ENCODE results near the gene HDAC4. TPM values are rescaled to one million over a fixed set of nuclear protein-coding genes. Genes with fewer than 3 reads are reported as not detected.

The HDAC4 gene
- total RNA-seq, 1 experiment from 2014 or later = 44.4 TPM

DNA sequence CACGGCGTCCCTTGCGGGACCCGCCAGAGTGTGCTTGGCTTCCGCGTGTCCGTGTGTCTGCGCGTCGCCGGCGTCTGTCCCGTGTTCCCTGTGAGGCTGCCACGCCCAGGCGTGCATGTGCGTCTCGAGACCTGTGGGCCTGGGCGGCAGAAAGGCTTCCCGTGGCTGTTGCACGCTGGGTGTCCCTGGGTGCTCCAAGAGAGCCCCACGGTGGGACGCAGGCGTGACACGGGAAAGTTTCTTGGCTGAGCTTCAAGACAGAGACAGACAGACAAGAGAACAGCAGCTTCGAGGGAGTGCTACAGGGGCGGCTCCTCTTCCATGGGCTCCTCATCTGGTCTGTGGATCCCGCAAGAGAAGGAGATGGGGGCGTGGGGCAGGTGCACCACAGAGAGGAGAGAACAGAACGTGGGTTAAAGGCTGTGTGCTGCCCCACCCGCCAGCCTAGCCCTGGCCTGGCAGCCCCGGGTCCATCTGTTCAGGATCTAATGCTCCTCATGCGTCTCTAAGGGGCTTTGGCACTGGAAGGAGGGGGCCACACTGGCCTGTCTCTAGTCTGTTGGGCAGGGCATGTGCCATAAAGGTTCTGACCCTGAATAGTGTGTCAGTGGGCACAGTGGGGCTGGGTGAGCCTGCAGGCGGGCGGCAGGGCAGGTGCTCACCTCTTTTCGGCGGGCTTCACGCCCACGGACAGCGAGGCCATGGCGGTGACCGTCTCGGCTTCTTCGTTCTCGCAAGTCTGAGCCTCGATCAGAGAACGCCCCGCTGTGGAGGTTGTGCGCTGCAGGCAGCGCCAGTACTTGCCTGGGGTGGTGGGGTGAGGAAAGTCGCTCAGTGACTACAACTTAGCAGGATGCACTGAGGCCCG is 347.8 kb downstream of the HDAC4 start (continued):
- TF ChIP-seq, protein P1, sequence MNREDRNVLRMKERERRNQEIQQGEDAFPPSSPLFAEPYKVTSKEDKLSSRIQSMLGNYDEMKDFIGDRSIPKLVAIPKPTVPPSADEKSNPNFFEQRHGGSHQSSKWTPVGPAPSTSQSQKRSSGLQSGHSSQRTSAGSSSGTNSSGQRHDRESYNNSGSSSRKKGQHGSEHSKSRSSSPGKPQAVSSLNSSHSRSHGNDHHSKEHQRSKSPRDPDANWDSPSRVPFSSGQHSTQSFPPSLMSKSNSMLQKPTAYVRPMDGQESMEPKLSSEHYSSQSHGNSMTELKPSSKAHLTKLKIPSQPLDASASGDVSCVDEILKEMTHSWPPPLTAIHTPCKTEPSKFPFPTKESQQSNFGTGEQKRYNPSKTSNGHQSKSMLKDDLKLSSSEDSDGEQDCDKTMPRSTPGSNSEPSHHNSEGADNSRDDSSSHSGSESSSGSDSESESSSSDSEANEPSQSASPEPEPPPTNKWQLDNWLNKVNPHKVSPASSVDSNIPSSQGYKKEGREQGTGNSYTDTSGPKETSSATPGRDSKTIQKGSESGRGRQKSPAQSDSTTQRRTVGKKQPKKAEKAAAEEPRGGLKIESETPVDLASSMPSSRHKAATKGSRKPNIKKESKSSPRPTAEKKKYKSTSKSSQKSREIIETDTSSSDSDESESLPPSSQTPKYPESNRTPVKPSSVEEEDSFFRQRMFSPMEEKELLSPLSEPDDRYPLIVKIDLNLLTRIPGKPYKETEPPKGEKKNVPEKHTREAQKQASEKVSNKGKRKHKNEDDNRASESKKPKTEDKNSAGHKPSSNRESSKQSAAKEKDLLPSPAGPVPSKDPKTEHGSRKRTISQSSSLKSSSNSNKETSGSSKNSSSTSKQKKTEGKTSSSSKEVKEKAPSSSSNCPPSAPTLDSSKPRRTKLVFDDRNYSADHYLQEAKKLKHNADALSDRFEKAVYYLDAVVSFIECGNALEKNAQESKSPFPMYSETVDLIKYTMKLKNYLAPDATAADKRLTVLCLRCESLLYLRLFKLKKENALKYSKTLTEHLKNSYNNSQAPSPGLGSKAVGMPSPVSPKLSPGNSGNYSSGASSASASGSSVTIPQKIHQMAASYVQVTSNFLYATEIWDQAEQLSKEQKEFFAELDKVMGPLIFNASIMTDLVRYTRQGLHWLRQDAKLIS (CRISPR knock-in tag; IDR thresholded peaks at IDR 0.05; ENCODE audit: borderline replicate concordance) = no peak
- TF ChIP-seq FOXJ3 (CRISPR knock-in tag; IDR thresholded peaks at IDR 0.05; ENCODE audit: borderline replicate concordance) (no peak), HMGA2 (CRISPR knock-in tag; IDR thresholded peaks at IDR 0.05) (no peak), RELA (CRISPR knock-in tag; IDR thresholded peaks at IDR 0.05; ENCODE audit: borderline replicate concordance) (no peak), ZNF416 (CRISPR knock-in tag; IDR thresholded peaks at IDR 0.05) (no peak)
- TF ChIP-seq, protein P2, sequence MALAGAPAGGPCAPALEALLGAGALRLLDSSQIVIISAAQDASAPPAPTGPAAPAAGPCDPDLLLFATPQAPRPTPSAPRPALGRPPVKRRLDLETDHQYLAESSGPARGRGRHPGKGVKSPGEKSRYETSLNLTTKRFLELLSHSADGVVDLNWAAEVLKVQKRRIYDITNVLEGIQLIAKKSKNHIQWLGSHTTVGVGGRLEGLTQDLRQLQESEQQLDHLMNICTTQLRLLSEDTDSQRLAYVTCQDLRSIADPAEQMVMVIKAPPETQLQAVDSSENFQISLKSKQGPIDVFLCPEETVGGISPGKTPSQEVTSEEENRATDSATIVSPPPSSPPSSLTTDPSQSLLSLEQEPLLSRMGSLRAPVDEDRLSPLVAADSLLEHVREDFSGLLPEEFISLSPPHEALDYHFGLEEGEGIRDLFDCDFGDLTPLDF (CRISPR knock-in tag; IDR thresholded peaks at IDR 0.05) = no peak
- TF ChIP-seq, protein P3, sequence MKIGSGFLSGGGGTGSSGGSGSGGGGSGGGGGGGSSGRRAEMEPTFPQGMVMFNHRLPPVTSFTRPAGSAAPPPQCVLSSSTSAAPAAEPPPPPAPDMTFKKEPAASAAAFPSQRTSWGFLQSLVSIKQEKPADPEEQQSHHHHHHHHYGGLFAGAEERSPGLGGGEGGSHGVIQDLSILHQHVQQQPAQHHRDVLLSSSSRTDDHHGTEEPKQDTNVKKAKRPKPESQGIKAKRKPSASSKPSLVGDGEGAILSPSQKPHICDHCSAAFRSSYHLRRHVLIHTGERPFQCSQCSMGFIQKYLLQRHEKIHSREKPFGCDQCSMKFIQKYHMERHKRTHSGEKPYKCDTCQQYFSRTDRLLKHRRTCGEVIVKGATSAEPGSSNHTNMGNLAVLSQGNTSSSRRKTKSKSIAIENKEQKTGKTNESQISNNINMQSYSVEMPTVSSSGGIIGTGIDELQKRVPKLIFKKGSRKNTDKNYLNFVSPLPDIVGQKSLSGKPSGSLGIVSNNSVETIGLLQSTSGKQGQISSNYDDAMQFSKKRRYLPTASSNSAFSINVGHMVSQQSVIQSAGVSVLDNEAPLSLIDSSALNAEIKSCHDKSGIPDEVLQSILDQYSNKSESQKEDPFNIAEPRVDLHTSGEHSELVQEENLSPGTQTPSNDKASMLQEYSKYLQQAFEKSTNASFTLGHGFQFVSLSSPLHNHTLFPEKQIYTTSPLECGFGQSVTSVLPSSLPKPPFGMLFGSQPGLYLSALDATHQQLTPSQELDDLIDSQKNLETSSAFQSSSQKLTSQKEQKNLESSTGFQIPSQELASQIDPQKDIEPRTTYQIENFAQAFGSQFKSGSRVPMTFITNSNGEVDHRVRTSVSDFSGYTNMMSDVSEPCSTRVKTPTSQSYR (CRISPR knock-in tag; IDR thresholded peaks at IDR 0.05) = no peak

DNA sequence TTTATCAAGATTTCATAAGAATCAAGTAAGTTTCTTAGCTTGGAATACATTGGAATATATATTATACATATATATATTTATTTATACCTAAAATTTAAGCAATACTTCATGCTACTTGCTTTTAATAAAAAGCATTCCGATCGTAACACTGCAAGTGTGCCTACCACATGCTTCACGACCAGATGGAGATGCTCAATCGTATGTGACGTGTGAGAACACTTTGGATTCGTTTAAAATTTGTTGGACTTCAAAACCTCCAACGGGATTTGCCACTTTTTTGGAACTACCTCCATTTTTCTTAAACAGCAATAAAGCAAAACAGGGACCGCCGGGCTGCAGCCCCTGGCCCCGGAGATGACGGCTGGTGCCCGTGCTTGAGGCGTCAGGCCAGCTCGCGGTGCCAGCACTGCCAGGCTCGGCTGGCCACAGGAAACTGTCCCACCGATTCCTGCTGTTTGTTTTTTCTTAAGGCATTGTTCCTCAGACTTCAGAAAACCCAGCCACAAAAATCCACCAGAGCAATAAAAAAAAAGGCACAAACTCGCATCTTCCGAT is 348.9 kb downstream of the HDAC4 start:
- H3K27me3 Mint-ChIP-seq (ENCODE audit: low read depth) = no peaks in the 10 kb centered on the region
- POLR2A ChIA-PET = no interaction called here
- H3K4me1 Mint-ChIP-seq = no peaks in the 10 kb centered on the region
- DNase-seq (ENCODE audit: low spot score) (no peak), ATAC-seq (no peak)
- no peak overlapping the region for H3K4me3 Mint-ChIP-seq
- CTCF ChIA-PET = no interaction called here
- no peaks in the 10 kb centered on the region for H3K9me3 Mint-ChIP-seq
- peaks cover 8% of the 10 kb centered on the region; the same call in 1 of the 2 replicates for H3K36me3 Mint-ChIP-seq
- no peak for TF ChIP-seq GTF2I (CRISPR knock-in tag; conservative IDR thresholded peaks at IDR 0.05)
- H3K27ac Mint-ChIP-seq = no peak overlapping the region

DNA sequence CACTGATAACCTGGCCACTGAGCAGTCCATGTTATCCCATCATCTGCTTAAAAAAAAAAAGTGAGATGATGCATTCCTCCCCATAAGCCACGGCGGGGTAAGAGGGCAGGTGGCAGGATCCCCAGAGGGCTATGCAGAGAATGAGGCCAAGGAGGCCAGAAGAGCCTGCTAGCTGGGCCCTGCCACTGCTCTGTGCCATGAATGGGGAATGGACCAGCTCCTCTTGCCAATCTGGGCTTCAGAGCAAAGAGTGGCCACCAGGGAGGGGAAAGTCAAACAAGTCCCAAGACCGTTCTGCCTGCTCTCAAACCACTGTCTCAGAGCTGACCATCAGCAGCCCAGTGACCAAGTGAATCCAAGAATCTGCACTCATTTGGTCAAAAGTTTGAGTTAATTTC is 350.6 kb downstream of the HDAC4 start:
- Mint-ChIP-seq H3K9me3 (no peaks in the 10 kb centered on the region), H3K27me3 (ENCODE audit: low read depth) (no peaks in the 10 kb centered on the region), H3K4me1 (no peaks in the 10 kb centered on the region), H3K27ac (no peak overlapping the region), H3K36me3 (peaks cover 8% of the 10 kb centered on the region; the same call in 1 of the 2 replicates), H3K4me3 (no peak overlapping the region)
- ChIA-PET POLR2A (no interaction called here), CTCF (no interaction called here)
- TF ChIP-seq, protein P4, sequence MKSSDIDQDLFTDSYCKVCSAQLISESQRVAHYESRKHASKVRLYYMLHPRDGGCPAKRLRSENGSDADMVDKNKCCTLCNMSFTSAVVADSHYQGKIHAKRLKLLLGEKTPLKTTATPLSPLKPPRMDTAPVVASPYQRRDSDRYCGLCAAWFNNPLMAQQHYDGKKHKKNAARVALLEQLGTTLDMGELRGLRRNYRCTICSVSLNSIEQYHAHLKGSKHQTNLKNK (CRISPR knock-in tag; IDR thresholded peaks at IDR 0.05) = no peak
- TF ChIP-seq FOXK1 (CRISPR knock-in tag; IDR thresholded peaks at IDR 0.05) (no peak), ZNF219 (CRISPR knock-in tag; IDR thresholded peaks at IDR 0.05; ENCODE audit: borderline replicate concordance) (no peak), TP53 (CRISPR knock-in tag; IDR thresholded peaks at IDR 0.05) (no peak), ATF1 (CRISPR knock-in tag; IDR thresholded peaks at IDR 0.05) (no peak)
- TF ChIP-seq, protein P5, sequence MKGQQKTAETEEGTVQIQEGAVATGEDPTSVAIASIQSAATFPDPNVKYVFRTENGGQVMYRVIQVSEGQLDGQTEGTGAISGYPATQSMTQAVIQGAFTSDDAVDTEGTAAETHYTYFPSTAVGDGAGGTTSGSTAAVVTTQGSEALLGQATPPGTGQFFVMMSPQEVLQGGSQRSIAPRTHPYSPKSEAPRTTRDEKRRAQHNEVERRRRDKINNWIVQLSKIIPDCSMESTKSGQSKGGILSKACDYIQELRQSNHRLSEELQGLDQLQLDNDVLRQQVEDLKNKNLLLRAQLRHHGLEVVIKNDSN (CRISPR knock-in tag; IDR thresholded peaks at IDR 0.05) = no peak
- TF ChIP-seq, protein P6, sequence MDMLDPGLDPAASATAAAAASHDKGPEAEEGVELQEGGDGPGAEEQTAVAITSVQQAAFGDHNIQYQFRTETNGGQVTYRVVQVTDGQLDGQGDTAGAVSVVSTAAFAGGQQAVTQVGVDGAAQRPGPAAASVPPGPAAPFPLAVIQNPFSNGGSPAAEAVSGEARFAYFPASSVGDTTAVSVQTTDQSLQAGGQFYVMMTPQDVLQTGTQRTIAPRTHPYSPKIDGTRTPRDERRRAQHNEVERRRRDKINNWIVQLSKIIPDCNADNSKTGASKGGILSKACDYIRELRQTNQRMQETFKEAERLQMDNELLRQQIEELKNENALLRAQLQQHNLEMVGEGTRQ (CRISPR knock-in tag; IDR thresholded peaks at IDR 0.05) = no peak
- TF ChIP-seq, protein P7, sequence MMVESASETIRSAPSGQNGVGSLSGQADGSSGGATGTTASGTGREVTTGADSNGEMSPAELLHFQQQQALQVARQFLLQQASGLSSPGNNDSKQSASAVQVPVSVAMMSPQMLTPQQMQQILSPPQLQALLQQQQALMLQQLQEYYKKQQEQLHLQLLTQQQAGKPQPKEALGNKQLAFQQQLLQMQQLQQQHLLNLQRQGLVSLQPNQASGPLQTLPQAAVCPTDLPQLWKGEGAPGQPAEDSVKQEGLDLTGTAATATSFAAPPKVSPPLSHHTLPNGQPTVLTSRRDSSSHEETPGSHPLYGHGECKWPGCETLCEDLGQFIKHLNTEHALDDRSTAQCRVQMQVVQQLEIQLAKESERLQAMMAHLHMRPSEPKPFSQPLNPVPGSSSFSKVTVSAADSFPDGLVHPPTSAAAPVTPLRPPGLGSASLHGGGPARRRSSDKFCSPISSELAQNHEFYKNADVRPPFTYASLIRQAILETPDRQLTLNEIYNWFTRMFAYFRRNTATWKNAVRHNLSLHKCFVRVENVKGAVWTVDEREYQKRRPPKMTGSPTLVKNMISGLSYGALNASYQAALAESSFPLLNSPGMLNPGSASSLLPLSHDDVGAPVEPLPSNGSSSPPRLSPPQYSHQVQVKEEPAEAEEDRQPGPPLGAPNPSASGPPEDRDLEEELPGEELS (CRISPR knock-in tag; IDR thresholded peaks at IDR 0.05) = no peak
- TF ChIP-seq, protein P8, sequence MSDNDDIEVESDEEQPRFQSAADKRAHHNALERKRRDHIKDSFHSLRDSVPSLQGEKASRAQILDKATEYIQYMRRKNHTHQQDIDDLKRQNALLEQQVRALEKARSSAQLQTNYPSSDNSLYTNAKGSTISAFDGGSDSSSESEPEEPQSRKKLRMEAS (CRISPR knock-in tag; IDR thresholded peaks at IDR 0.05) = no peak
- TF ChIP-seq, protein P9, sequence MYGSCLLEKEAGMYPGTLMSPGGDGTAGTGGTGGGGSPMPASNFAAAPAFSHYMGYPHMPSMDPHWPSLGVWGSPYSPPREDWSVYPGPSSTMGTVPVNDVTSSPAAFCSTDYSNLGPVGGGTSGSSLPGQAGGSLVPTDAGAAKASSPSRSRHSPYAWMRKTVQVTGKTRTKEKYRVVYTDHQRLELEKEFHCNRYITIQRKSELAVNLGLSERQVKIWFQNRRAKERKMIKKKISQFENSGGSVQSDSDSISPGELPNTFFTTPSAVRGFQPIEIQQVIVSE (CRISPR knock-in tag; IDR thresholded peaks at IDR 0.05; ENCODE audit: borderline replicate concordance) = no peak
- DNase-seq (ENCODE audit: low spot score) = no peak
- no peak for ATAC-seq

All from WTC11 (cell line).